GM21367 (cell line): ENCODE data around the gene DOK7.

Experiments used
- ATAC-seq: cut with Tn5 transposase; IDR thresholded peaks from one replicate; pipeline ENCODE4 v1.9.1; 2021; ENCODE audit not compliant: unreplicated experiment

The DOK7 gene

DNA sequence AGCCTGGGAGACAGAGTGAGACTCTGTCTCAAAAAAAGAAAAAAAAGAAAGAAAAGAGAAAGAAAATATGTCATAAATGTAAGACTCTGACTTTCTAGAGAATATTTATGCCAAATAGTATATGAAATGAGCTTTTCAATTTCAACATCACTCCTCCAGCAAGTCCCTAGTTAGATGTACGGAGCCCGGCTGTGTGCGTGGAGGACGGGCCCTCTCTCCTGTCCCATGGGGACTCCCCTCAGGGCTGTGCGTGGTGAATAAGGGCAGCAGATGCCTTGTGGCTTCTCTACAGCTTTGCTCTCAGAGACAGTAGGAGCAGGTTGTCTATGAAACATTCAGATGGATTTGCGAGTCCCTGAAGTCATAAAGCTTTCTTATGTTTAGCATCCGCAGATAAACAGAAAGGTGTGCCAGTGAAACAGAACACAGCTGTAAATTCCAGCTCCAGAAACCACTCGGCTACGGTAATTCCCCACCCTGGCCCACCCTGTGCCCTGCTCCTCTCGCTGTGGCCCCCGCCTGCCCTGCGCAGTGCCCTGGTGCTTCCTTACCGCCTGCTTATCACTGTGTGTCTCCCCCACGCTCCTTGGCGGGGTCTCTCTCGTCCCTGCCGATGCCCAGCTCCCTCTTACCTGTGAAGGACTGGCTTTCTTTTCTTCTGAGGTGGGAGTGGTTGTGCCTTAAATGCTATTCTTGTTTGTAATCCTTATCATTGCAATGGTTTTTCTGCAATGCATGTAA, 35.2 kb upstream of the DOK7 start:
- ATAC-seq = no peak

DNA sequence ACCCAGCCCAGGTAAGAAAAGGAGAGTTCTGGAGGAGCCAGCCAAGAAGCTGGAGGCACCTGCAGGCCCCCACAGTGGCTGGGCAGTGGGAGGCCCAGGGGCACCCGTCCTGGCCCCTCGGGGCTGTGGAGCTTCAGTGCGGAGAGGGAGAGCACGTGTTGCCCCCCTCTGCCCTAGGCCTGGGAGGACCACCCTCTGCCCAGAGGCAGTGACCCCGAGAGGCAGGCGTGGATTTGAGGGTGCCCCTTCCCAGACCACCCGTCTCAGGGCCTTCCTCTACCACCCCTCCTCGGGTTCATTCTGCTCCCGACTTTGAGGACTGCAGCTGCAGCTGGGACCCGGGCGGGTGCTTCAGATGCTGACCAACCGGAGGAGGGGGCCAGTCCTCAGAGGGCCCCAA, 33.5 kb upstream of the DOK7 start:
- ATAC-seq = no peak

DNA sequence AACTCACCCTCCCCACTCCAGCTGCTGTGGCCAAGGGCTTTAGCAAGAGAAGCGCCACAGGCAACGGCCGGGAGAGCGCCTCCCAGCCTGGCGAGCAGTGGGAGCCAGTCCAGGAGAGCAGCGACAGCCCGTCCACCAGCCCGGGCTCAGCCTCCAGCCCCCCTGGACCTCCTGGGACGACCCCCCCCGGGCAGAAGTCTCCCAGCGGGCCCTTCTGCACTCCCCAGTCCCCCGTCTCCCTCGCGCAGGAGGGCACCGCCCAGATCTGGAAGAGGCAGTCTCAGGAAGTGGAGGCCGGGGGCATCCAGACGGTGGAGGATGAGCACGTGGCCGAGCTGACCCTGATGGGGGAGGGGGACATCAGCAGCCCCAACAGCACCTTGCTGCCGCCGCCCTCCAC, 32.6 kb upstream of the DOK7 start:
- no peak for ATAC-seq

DNA sequence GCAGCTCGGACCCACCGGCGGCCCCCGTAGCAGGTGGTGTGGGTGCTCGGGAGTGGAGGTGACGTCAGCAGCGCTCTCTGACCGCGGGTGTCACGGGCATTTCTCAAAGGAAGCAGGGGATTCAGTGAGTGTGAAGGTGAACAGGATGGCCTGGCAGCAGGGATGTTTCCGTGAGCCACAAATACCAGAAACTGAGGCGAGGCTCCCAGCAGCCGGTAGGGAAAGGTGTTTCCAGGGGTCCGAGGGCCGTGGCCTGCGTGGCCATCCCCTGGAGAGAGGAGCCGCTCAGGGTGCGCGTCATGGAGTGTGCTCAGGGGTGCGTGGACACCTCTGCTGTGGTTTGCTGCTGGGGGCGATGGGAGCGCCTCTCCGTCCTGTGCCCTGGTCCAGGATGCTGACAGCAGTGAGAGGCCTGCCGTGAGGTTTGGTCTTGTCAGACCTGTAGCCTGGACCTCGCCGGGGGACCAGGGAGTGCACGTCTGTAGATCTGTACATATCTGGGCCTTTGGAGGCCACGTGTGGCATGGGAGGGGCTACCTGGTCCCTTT, 31.6 kb upstream of the DOK7 start:
- no peak for ATAC-seq

DNA sequence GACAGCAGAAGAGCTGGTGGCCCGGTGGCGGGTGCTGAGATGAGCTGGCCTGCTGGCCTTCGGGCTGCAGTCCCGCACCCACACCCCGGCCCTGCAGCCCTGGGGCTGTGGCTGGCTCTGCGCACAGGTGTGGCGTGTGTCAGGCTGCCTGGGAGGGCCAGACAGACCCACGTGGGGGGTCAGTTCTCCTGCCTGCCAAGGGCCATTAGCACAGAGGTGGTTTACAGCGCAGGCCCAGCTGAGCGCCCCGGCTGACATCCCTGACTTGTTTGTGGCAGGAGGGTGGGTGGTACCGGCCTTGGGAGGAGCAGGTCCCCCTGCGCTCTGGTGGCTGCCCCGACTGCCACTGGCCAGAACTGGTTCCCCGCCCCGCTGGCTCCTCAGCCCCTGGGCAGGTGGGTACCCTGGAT, 30.7 kb upstream of the DOK7 start:
- no peak for ATAC-seq

DNA sequence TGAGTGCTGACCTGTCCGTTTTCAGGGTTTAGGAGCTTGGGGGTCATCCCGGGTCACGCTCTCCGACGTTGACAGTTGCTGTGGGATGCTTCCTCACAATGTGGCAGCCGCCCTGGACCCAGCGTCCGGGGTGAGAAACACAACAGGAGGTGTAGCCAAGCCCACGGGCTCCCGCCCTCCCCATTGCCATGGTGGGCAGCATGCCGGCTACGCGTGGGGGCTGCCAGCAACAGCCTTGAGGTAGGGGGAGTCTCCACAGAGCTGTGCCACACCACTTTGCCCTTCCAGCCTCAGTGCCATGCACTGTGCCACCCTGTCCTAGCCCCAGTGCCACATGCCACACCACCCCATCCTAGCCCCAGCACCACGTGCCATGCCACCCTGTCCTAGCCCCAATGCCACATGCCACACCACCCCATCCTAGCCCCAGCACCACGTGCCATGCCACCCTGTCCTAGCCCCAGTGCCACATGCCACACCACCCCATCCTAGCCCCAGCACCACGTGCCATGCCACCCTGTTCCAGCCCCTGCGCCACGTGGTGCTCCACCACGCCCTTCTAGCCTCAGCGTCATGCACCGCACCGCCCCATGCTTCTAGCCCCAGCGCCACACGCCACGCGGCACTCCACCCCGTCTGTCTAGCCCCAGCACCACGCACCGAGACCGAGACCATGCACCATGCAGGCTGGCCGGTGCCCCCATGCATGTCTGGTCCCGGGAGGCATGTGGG, 29.8 kb upstream of the DOK7 start:
- no peak for ATAC-seq

DNA sequence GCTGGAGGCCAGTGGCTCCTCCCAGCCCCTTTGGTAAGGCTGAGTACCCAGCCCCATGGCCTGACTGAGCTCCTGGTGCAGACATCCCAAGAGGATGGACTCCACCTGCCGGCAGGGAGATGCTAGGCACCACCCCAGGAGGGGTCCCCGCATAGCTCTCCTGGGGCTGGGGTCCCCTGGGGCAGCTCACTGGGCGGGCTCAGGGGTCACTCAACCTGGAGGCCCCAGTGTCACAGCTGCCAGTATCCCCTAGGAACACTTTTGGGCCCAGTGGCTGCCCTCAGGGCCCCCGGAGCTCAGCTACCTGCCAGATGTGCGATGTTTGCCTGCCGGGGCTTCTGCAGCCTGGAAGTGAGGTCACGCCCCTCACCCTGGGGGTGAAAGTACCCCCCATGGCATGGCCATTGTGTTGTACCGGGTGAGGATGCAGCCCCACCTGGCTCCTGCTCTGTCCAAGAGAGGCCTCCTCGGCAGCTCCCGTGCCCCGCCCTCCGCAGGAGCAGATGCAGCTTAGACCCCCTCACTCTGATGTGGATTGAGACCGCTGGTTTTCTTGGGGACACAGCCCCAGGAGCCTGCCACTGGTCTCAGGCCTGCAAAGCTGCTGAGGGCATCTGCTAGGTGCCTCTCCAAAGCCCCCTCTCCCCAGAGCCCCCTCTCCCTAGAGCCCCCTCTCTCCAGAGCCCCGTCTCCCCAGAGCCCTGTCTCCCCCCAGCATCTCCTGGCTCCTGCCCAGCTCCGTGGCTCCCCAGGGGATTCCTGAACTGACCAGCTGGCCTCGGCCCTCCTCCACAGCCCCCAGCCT, 28.0 kb upstream of the DOK7 start:
- no peak for ATAC-seq

DNA sequence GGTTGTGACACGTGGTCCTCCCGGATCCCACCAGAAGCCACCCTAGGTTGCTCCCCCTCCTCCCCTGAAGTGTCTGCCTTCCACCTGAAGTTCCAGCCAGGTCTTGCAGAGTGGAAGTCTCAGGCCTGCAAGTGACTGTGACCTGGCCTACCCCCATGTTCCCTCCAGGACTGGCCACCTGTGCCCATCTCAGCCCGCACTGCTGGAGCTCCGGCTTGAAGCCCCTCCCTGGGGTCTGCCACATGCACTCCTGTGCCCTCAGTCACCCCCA, 27.5 kb upstream of the DOK7 start:
- no peak for ATAC-seq

DNA sequence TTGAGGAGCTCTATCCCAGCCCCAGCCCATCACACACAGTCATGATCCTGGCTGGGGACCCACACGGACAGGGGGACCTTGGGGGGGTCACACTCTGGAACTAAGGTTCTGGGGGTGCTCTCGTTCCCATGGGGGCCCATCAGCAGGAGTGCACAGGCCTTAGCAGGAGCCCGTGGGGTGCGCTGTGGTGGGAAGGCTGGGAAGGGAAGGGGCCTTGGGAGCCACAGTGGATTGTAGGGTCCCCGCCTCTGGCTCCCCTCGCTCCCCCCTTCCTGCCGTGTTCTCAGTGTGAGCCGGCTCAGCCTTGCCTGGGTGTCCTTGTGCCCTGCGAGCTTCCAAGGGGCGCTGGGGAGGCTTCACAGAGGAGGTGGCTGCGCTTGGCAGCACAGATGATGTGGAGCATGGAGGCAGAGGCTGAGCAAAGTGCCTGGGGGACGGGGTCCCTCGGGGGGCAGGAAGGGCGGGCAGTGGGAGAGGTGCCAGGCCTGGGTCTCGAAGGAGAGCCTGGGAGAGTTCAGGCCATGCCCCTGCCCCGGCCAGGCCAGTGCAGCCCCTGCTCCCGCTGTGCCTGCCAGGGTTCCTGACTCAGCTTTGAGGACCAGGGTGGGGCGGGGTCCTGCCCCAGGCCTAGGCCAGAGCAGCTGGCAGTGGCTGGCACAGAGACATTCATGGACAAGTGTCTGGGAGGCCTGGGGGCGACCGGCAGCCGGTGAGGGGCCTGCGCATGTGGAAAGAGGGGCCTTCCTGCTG, 26.9 kb upstream of the DOK7 start:
- ATAC-seq = no peak

DNA sequence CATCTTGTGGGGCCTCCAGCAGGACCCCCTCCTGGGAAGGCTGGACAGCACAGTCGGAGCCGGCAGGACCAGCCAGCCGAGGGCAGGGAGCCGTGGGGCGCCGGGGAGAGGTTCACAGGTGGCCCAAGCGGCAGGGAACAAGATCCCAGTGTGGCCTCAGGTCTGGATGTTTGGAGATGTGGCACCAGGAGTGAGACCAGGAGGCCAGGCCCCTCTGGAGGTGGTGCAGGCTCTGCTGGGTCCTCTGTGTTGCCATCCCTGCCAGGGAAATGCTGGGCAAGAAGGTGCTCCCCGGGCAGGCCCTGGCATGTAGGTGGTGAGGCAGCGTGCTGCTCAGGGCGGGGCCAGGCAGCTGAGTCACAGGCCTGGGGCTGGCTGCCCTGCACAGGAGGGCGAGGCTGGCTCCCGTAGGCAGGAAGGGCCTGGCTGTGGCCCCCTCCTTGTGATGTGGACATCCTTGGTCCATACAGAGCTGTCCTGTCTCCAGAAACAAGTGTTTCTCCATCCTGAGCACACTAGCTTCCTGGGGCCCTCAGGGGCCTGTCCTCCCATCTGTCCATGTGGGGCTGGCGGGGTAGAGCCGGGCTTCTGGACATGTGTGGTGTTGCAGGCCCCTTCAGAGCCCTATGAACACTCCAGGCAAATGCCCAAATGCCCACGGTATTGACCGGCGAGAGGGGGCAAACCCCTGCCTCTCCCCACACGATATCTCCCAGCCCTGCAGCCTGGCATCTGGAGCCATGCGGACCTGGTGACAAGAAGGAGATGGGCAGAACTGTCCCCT, 26.1 kb upstream of the DOK7 start:
- no peak for ATAC-seq

DNA sequence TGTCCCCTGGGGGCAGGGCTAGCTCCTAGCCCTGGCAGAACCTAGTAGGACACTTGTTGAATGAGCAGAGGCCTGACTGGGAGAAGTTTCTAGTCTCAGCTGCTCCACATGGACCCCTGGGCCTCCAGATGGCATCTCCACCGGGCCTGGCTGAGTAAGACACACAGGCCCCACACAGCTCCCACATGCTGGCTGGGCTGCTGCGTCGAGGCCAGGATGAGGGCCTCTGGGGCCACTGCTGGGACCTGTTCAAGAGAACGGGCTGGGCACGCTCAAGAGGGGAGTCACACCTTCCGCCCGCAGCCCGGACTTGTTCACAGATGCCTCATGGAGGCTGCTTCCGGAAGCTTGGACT, 25.5 kb upstream of the DOK7 start:
- no peak for ATAC-seq

DNA sequence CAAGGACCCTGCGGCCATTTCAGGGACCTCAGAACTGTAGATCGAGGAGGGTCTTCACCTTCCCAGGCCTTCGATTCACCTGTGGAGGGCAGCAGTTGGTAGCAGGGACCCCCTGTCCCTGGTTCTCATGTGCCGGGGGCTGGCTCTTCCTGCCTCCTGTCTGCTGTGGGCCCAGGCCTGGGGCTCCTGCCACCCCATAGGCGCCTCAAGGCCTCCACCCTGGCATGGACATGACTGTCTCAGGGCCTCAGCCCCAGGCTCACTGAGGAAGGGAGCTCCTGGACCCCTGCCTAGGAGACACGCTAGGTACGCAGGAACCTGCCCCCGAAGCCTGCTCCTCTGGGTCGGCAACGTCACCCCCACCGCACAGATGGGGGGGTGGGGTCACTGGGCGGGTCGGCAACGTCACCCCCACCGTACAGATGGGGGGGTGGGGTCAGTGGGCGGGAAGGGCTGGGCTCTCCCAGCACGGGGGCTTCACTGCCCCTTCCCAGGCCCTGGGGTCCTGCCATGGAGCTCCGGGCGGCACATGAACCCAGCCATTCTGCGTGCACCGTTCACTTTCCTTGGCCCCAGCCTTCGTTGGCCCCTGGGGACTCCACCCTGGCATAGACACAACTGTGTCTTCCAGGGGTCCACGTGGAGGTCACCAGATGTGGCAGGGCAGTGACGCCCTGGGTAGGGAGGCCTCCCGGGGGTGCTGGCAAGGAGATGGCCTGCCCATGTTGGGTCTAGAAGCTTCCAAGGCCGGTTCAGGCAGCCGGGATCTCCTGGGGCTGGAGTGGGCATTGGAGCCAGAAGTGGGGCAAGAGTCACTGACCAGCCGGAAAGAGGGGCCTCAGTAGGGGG, 24.9 kb upstream of the DOK7 start:
- ATAC-seq = no peak

DNA sequence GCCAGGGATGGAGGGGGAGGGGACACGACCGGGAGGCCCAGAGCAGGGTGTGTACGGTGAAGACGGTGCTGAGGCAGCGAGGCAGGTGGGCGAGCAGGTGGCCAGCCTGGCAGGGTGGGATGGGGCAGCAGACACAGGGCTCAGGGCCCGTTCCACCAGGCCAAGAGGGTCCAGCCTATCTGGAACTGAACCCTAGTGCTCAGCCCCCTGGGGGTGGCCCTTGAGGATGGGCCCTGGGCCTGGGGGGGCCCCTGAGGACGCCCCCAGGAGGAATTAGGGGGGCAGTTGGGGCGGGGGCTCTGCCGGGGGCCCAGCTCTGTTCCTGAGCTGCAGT, 24.3 kb upstream of the DOK7 start:
- no peak for ATAC-seq

DNA sequence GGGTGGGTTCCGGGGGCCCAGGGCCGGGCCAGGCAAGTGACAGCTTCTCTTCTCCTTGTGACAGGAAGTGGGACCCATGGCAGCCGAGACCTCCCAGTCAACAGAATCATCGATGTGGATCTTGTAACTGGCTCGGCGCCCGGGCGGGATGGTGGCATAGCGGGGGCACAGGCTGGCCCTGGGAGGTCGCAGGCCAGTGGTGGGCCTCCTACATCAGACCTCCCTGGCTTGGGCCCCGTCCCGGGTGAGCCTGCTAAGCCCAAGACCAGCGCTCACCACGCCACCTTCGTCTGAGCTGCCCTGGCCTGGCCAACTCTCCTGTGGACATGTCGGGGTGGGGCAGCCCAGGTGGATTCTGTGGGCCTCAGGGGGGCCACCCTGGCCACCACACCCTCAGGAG, 23.7 kb upstream of the DOK7 start:
- ATAC-seq = no peak

DNA sequence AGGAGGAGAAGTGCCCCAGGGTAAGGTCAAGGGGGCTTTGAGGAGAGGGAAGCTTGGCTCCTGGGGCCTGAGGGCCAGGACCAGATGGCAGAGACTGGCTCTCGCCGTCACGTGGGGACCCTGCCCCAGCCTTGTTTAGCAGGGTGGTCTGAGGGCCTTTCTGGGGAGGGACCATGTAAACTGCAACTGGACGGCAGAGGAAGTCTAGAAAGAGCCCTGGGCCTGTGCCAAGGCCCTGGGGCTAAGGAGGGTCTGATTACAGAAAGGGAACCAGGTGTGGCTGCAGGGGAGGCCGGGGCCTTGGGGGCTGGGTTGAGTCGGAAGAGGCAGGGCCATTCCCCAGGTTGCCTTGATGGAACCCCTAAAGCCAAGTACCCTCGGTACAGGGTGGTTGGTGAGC, 23.1 kb upstream of the DOK7 start:
- ATAC-seq = no peak

DNA sequence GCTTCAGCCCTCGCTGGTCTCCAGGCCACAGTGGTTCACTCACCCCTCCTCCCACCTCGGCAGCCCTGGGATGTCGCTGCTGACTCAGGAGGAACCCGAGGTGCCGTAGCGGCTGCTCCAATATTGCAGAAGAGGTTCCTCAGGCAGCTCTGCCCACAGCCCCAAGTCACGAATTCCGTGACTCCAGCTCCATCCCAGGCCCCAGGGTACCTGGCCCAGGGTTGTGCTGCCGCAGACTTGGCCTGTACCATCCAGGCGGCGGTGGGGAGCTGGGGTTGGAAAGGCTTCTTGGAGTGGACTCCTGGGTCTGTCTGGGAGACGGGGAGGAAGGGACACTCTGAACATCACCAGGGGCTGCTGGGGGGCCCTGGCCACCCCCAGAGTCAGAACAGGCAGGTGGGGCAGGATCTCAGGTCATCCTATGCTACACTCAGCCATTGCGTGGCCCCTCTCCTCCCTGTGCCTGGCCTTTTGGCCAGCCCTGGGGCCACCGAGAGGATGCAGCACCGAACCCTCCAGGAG, 22.1 kb upstream of the DOK7 start:
- no peak for ATAC-seq

DNA sequence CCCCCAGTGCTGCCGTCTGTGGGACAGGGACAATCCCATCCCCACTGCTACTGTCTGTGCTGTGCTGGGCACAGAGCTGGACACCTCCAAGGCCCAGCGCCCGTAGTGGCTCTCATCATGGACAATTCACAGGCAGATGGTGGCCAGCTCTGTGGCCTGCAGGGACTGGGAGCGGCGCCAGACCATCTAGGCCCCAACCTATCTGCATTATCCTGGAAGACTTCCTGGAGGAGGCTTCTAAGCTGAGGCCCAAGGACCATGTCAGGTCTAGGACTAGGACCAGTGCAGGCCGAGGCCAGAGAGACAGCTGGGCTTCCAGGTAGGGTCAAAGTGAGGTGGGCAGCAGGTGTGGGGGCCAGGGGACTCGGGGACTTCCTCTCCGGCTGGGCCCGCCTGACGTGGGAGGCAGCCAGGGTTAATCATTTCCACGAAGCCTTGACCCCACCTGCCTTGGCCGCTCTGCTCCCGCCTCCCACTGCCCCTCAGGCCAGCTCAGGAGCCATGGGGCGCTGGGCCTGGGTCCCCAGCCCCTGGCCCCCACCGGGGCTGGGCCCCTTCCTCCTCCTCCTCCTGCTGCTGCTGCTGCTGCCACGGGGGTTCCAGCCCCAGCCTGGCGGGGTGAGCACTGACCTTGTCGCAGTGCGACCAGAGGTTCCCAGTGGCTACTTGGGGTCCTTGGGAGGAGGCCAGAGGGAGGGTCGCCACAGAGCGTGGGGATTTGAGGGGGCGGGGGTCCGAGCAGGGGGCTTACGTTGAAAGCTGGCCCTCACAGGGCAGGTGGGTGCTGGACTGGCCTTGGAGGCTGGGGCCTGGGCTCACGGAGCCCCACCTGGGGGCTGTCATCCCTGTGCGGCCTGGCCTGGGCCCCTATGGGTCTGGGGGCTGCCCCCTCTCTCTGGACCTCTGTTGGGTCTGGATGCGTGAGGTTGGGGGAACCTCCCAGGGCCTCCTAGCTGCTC, 21.3 kb upstream of the DOK7 start, which contains the start of gene HGFAC:
TSS of gene HGFAC (plus strand) at position 468 of the 959 bp plus-strand sequence. CDS start at position 502, 34 bp downstream.
- ATAC-seq = no peak

DNA sequence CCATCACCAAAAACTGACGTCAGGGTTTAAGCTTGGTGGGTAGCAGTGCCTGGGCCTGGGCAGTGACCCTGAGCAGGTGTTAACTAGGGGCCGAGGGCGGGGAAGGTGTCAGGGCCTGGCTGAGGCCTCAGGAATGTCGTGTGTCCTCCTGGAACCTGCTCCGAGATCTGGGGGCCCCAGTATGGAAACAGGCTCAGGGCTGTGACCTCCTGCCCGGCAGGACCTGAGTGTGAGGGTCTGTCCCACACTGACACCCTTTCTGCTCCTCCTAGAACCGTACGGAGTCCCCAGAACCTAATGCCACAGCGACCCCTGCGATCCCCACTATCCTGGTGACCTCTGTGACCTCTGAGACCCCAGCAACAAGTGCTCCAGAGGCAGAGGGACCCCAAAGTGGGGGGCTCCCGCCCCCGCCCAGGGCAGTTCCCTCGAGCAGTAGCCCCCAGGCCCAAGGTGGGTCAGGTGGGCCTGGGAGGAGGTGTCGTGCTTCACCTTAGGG, 20.6 kb upstream of the DOK7 start:
- no peak for ATAC-seq
